HepG2 (cell line): ENCODE measurements around the gene MAN2A1. TPM values are rescaled to one million over a fixed set of nuclear protein-coding genes. Genes with fewer than 3 reads are reported as not detected.
A peak's percentile ranks its signal among the peaks of the same experiment; 100 is the strongest.

Source experiments
- ATAC-seq: fragments of 200-7000 bp; cut with Tn5 transposase; 3 replicates; pipeline ENCODE4 v1.9.1; 2020; ENCODE audit warnings: mild to moderate bottlenecking, moderate library complexity
- BruUV-seq: library from RNA; stranded (reverse); fragments of 400-500 nt; replicated peaks from 2 replicates; lab custom pipeline; 2021; lab: Mats Ljungman, UMichigan
- CTCF ChIA-PET: fragments of 300-600 bp; formaldehyde crosslinking; extraction: SDS; loops from one replicate; lab custom pipeline; 2021; ENCODE audit warnings: low total read pairs, inconsistent platforms, low intra/inter-chr PET ratio; lab: Yijun Ruan, JAX
- POLR2A ChIA-PET: fragments of 350-600 bp; sonication (Branson Sonifier 250); formaldehyde crosslinking; loops from one replicate; lab custom pipeline; 2020; ENCODE audit warnings: antibody characterized with exemption, inconsistent platforms; lab: Yijun Ruan, JAX
- DNase-seq: peaks from one replicate; pipeline ENCODE4 v3.0.0-alpha.2; 2015; ENCODE audit warnings: low spot score
- FAIRE-seq: peaks from 3 replicates; lab custom pipeline; 2011; peaks lifted over from hg19 to GRCh38; lab: Jason Lieb, UNC
- H2AFZ ChIP-seq: one replicate; pipeline ENCODE4 v1.6.1; 2011; ENCODE audit warnings: low read length, inconsistent platforms
- H3K27ac ChIP-seq: fragments of 300-600 bp; 3 replicates; pipeline ENCODE4 v1.8.0; 2011; ENCODE audit warnings: mixed run types, mild to moderate bottlenecking, mixed read lengths, low read length, inconsistent platforms; ENCODE audit not compliant: insufficient read depth; ENCODE audit errors: extremely low read length
- H3K27me3 ChIP-seq, 2 experiments: fragments of 200-600 bp in 1 of 2; 2 replicates in 1 of 2; 3 replicates in 1 of 2; pipeline versions ENCODE4 v1.6.0 to v1.8.0; 2011; ENCODE audit warnings: low read length in 2 of 2, mild to moderate bottlenecking in 2 of 2, moderate library complexity in 2 of 2, inconsistent platforms in 1 of 2; ENCODE audit not compliant: insufficient read depth in 2 of 2, control insufficient read depth in 1 of 2
- H3K36me3 ChIP-seq, 2 experiments: fragments of 200-600 bp in 1 of 2; replicated peaks in 1 of 2; 2 replicates in 1 of 2; 3 replicates in 1 of 2; pipeline versions ENCODE4 v1.5.1 to v1.8.0; 2011; ENCODE audit warnings: low read length in 2 of 2, inconsistent platforms in 1 of 2; ENCODE audit not compliant: insufficient read depth in 2 of 2, control insufficient read depth in 1 of 2
- H3K4me1 ChIP-seq: 2 replicates; pipeline ENCODE4 v1.5.1; 2012; ENCODE audit warnings: low read length, inconsistent platforms; ENCODE audit not compliant: insufficient read depth
- H3K4me2 ChIP-seq: 2 replicates; pipeline ENCODE4 v1.6.0; 2011; ENCODE audit warnings: low read depth, low read length, inconsistent platforms
- H3K4me3 ChIP-seq, 3 experiments: fragments of 200-600 bp in 1 of 3; sonication (generic), shearing (Covaris generic) in 1 of 3; replicated peaks in 1 of 3; 2 replicates each; pipeline ENCODE4 v1.5.1; 2011 to 2016; ENCODE audit warnings: low read length in 3 of 3, inconsistent platforms in 2 of 3, low read depth in 2 of 3, mild to moderate bottlenecking in 2 of 3, control low read depth in 1 of 3, mixed read lengths in 1 of 3; ENCODE audit not compliant: insufficient read depth in 1 of 3
- H3K79me2 ChIP-seq: one replicate; pipeline ENCODE4 v1.6.1; 2011; ENCODE audit warnings: low read length, inconsistent platforms; ENCODE audit not compliant: insufficient read depth
- H3K9ac ChIP-seq: 2 replicates; pipeline ENCODE4 v1.6.0; 2011; ENCODE audit warnings: mild to moderate bottlenecking, low read depth, low read length, inconsistent platforms; ENCODE audit not compliant: insufficient read depth
- H3K9me3 ChIP-seq: 2 replicates; pipeline ENCODE4 v1.5.1; 2012; ENCODE audit warnings: mild to moderate bottlenecking, low read length
- H4K20me1 ChIP-seq: 2 replicates; pipeline ENCODE4 v1.6.0; 2011; ENCODE audit warnings: inconsistent platforms, mild to moderate bottlenecking, low read length, moderate library complexity; ENCODE audit not compliant: insufficient read depth
- KDM4B ChIP-seq: sonication (generic); formaldehyde crosslinking; IDR thresholded peaks from 2 replicates; pipeline ENCODE4 v1.4.0; 2020; ENCODE audit warnings: missing genetic modification reagents
- MAX ChIP-seq: IDR thresholded peaks from 2 replicates; pipeline ENCODE4 v1.6.1; 2012; ENCODE audit warnings: inconsistent platforms
- PHF8 ChIP-seq: sonication (generic); formaldehyde crosslinking; IDR thresholded peaks from 2 replicates; pipeline ENCODE4 v1.5.0; 2020; ENCODE audit warnings: missing genetic modification reagents
- RBFOX2 ChIP-seq: fragments of 200-400 bp; formaldehyde crosslinking; IDR thresholded peaks from 2 replicates; pipeline ENCODE4 v1.6.1; 2017; ENCODE audit warnings: low read depth, mild to moderate bottlenecking, low read length
- TEAD3 ChIP-seq: optimal IDR thresholded peaks from 2 replicates; pipeline ENCODE3; 2016; ENCODE audit warnings: borderline replicate concordance
- ZNF7 ChIP-seq: IDR thresholded peaks from 2 replicates; pipeline ENCODE4 v1.6.1; 2016; ENCODE audit warnings: missing biosample characterization, missing genetic modification reagents
- WGBS: methylation state at CpG from one replicate; pipeline ENCODE4 v1.1.6; 2017; ENCODE audit warnings: low lambda C conversion rate; 5-methylcytosine and 5-hydroxymethylcytosine counted together
- in situ Hi-C: cut with HindIII; loops from 2 replicates; pipeline ENCODE4 v1.10.0; 2017; ENCODE audit warnings: low pct_unique_long_range_greater_than_20kb; ENCODE audit not compliant: extremely low pct_ligation_motif_present
- intact Hi-C: fragments of 100-400 bp; cut with micrococcal nuclease; formaldehyde crosslinking; loops from one replicate; pipeline ENCODE4 v1.10.0; 2022; ENCODE audit not compliant: unreplicated experiment
- polyA plus RNA-seq, 8 experiments: library from polyadenylated mRNA; depleted of rRNA in 3 of 8; stranded (reverse) in 7 of 8; unstranded in 1 of 8; fragments of >200 nt; fragmentation: Illumina TruSeq in 4 of 8; extraction: Trizol in 4 of 8; gene quantifications; 2 replicates each; pipeline versions ENCODE4 v1.2.1 to v1.2.3, GENCODE V29; 2011 to 2016; ENCODE audit warnings: low read depth in 4 of 8, missing spikeins in 1 of 8, mixed read lengths in 1 of 8; ENCODE audit not compliant: insufficient read depth in 1 of 8
- total RNA-seq, 5 experiments: library from RNA; depleted of rRNA; stranded (reverse); fragments of >200 nt; fragmentation: Illumina TruSeq; extraction: Trizol; gene quantifications; 2 replicates each; pipeline ENCODE4 v1.2.3, GENCODE V29; 2016; ENCODE audit warnings: low read depth in 1 of 5

Gene MAN2A1
- total and polyA plus RNA-seq, 2 of the 13 experiments (the other 11 are each of a cell fraction or from before 2014, with no cell fraction given): 56.2 to 80.5 TPM

GRCh38 chr5:109744261-109744660 lies 54.5 kb downstream of the MAN2A1 start:
- H2AFZ ChIP-seq: no peak overlapping the region
- 100% methylated on average over 2 of the region's 2 CpGs for WGBS

GRCh38 chr5:109748546-109748945 lies 58.8 kb downstream of the MAN2A1 start:
- H4K20me1 ChIP-seq: no peaks in the 10 kb centered on the region
- no peak overlapping the region for H3K27ac ChIP-seq
- TF ChIP-seq KDM4B (CRISPR knock-in tag): no peak
- TF ChIP-seq TEAD3 (CRISPR knock-in tag): peak; percentile 55
- no peak for TF ChIP-seq RBFOX2
- TF ChIP-seq PHF8 (CRISPR knock-in tag): no peak
- H2AFZ ChIP-seq: no peak overlapping the region
- H3K27me3 ChIP-seq: no peaks in the 10 kb centered on the region
- in situ Hi-C loops (no loop called here), intact Hi-C loops (no loop called here)
- H3K4me1 ChIP-seq: peaks cover 16% of the 10 kb centered on the region
- H3K4me2 ChIP-seq: no peak overlapping the region
- DNase-seq (peak; percentile 24), ATAC-seq (peak; percentile 39; the same call in 1 of the 3 replicates), FAIRE-seq (no peak)
- H3K9ac ChIP-seq: no peak overlapping the region
- H3K79me2 ChIP-seq: peaks cover 7% of the 10 kb centered on the region
- BruUV-seq: no TSS peak
- no peaks in the 10 kb centered on the region for H3K9me3 ChIP-seq
- ChIA-PET POLR2A (no interaction called here), CTCF (no interaction called here)
- no peak overlapping the region for H3K4me3 ChIP-seq
- H3K36me3 ChIP-seq: 0 out of 5 replicates have a peak, but pooled peaks cover 0 to 6% of the 10 kb centered on the region in 2 experiments

More at GRCh38 chr5:109744261-109744660, 54.5 kb downstream of the MAN2A1 start:
- no peak overlapping the region for H3K27ac ChIP-seq
- no peaks in the 10 kb centered on the region for H4K20me1 ChIP-seq
- BruUV-seq: no TSS peak
- no peaks in the 10 kb centered on the region for H3K9me3 ChIP-seq
- POLR2A ChIA-PET: no interaction called here
- peaks cover 1 to 13% of the 10 kb centered on the region in 2 experiments; a peak in 2 of 5 replicates for H3K36me3 ChIP-seq
- in situ Hi-C loops (no loop called here), intact Hi-C loops (no loop called here)
- H3K4me3 ChIP-seq: no peak overlapping the region
- TF ChIP-seq MAX (no peak), ZNF7 (CRISPR knock-in tag) (peak; percentile 87)
- H3K9ac ChIP-seq: no peak overlapping the region
- no peaks in the 10 kb centered on the region; a peak in 1 of 5 replicates for H3K27me3 ChIP-seq
- no peaks in the 10 kb centered on the region for H3K79me2 ChIP-seq
- no peak overlapping the region for H3K4me2 ChIP-seq
- FAIRE-seq (no peak), ATAC-seq (no peak), DNase-seq (no peak)
- CTCF ChIA-PET: no interaction called here
- peaks cover 24% of the 10 kb centered on the region for H3K4me1 ChIP-seq
